Activated naive CD8-positive, alpha-beta T cell treated with anti-CD3 and anti-CD28 coated beads, Interleukin-2, amount 10 ng/mL, durations not matched to agents 7 days and 5 days (primary cell): ENCODE results near the gene DSEL. TPM values are rescaled to one million over a fixed set of nuclear protein-coding genes. Genes with fewer than 3 reads are reported as not detected.

Experiments used
- ATAC-seq: fragments of 150-1000 bp; cut with Tn5 transposase; one replicate; pipeline ENCODE4 v1.10.0; 2021; ENCODE audit warnings: low read depth, moderate library complexity
- POLR2A ChIA-PET: fragments of 350-600 bp; sonication (Branson Sonifier 250); formaldehyde crosslinking; loops from one replicate; lab custom pipeline; 2021; ENCODE audit warnings: antibody characterized with exemption; lab: Charles Lee
- DNase-seq: peaks from one replicate; pipeline ENCODE4 v3.0.0; 2021
- H3K27ac Mint-ChIP-seq: one replicate; pipeline ENCODE4 v1.8.0; 2022; ENCODE audit warnings: mild to moderate bottlenecking, mixed read lengths
- H3K27me3 Mint-ChIP-seq: one replicate; pipeline ENCODE4 v1.8.0; 2022; ENCODE audit warnings: mild to moderate bottlenecking, moderate library complexity, mixed read lengths
- H3K36me3 Mint-ChIP-seq: one replicate; pipeline ENCODE4 v1.8.0; 2021; ENCODE audit warnings: mild to moderate bottlenecking, mixed read lengths
- H3K4me1 Mint-ChIP-seq: one replicate; pipeline ENCODE4 v1.8.0; 2021; ENCODE audit warnings: mixed read lengths
- H3K4me3 Mint-ChIP-seq: one replicate; pipeline ENCODE4 v1.8.0; 2022; ENCODE audit warnings: mild to moderate bottlenecking, moderate library complexity, mixed read lengths
- H3K9me3 Mint-ChIP-seq: one replicate; pipeline ENCODE4 v1.8.0; 2021; ENCODE audit warnings: mixed read lengths
- total RNA-seq, 2 experiments: library from RNA; stranded (reverse); gene quantifications; one replicate each; pipeline ENCODE4 v1.2.3, GENCODE V29; 2021

The DSEL gene
- total RNA-seq, 2 experiments from 2014 or later, result 0.47 to 0.60 TPM

DNA sequence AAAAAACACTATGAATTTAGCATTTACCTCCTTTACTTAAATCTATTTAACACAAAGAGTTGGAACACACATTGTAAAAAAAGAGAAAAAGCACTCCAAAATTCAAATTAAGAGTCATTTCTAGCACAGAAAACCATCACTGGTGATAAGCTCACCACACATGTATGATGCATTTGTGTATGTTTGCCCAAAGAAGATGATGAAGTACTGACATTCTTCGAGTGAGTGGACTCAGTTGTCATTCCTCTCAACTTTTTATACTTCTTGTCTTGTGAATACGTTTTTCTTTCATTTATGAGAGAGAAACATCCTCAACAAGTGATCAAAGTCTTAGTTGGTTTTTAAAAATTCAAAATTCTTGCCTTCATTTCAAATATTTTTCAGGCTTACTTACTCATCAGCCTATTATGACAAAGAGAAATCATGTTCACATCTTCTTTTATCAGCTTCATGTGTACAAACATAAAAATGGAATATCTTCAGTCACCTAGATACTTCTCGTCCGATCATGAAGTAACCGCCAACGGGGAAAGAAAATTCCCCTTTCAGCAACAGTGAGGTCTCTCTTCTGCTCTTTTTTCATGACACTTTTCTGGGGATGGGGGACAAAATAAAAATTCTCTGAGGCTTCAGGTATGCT is 1.5 kb downstream of the DSEL start:
- DNase-seq (no peak), ATAC-seq (no peak)
- no peaks in the 10 kb centered on the region for H3K9me3 Mint-ChIP-seq
- H3K36me3 Mint-ChIP-seq, result no peaks in the 10 kb centered on the region
- H3K4me1 Mint-ChIP-seq, result peaks cover 13% of the 10 kb centered on the region
- no peak overlapping the region for H3K27ac Mint-ChIP-seq
- POLR2A ChIA-PET, result no interaction called here
- H3K4me3 Mint-ChIP-seq, result peak overlapping the region; percentile 96
- H3K27me3 Mint-ChIP-seq, result peaks cover 23% of the 10 kb centered on the region

DNA sequence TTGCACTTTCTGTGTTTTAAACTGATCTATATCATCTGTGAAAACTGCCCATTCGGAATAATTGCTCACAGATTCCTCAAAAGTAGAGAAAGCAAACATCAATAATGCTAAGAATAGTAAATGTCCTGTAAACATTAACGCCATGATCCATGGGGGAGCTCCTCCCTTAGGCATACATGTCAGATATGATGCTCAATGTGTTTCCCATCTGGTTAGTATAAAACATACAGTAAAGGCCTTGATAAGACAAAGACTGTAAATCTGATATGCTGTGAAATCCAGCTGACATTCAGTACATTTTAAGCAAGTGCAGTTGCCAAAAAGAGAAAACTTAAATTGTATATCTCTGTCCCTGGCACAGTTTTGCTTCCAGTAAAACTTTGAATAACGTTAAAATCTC is 2.1 kb downstream of the DSEL start:
- H3K27ac Mint-ChIP-seq, result no peak overlapping the region
- H3K4me1 Mint-ChIP-seq, result peaks cover 13% of the 10 kb centered on the region
- DNase-seq (no peak), ATAC-seq (no peak)
- POLR2A ChIA-PET, result no interaction called here
- H3K36me3 Mint-ChIP-seq, result no peaks in the 10 kb centered on the region
- H3K9me3 Mint-ChIP-seq, result no peaks in the 10 kb centered on the region
- no peak overlapping the region for H3K4me3 Mint-ChIP-seq
- H3K27me3 Mint-ChIP-seq, result peaks cover 21% of the 10 kb centered on the region

DNA sequence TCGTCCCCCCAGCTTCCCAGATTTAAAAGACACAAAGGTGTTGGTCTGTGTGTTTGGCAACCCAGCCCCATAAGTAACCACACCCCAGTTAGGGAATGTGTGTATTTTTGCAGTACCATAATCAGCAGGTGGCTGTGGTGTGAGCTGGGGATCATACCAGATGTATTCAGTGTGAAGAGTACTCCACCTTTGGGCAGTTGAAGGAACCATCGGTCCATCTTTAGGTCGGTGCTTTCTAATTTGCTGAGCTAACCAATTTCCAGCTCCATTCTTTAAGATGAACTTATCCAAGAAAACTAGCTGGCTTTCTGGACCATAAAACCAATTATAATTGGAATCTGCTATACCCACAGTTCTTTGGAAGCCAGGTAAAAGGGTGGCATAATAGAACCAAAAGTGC is 3.2 kb downstream of the DSEL start:
- Mint-ChIP-seq H3K9me3 (no peaks in the 10 kb centered on the region), H3K27me3 (peaks cover 18% of the 10 kb centered on the region), H3K36me3 (no peaks in the 10 kb centered on the region), H3K4me1 (peaks cover 13% of the 10 kb centered on the region), H3K4me3 (no peak overlapping the region), H3K27ac (no peak overlapping the region)
- ATAC-seq (no peak), DNase-seq (no peak)
- POLR2A ChIA-PET, result no interaction called here

DNA sequence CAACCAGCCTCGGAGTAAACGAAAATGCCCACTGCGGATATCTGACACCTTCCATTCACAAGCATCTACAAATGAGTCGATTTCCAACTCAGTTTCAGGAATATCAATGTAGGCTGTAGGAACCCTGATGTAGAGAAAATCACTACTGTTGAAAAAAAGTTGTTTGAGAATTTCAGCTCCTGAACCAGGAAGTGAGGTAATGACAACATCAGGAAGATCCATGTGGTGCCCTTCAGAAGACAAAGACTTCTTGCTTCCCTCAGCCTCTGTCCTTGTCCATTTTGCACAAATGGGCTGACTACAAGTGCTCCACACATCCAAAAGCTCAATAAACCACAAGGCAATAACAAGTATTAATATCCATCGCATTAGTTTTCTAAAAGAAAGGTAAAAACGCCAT is 4.7 kb downstream of the DSEL start:
- no peak for DNase-seq
- Mint-ChIP-seq H3K27me3 (peaks cover 10% of the 10 kb centered on the region), H3K4me1 (peaks cover 3% of the 10 kb centered on the region), H3K36me3 (no peaks in the 10 kb centered on the region), H3K4me3 (no peak overlapping the region), H3K9me3 (no peaks in the 10 kb centered on the region), H3K27ac (no peak overlapping the region)
- no peak for ATAC-seq
- POLR2A ChIA-PET, result no interaction called here

DNA sequence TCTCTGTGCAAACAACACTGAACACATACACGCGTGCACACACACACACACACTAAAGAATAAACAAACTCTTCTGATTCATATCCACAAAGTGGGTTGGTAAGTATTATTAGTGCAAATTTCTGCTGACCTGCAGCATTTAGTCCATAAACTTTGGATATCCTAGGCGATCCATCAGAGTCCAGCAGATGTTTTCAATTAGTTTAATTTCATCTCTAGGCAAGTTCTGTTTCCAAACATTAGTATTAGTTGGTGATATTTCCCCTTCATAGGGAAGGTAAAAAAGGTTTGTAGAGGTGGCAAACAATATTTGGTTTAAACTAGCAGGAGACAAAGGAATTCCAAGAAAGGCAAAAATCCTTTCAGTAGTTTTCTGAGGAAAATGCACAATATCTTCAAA is 5.7 kb downstream of the DSEL start:
- H3K27ac Mint-ChIP-seq, result no peak overlapping the region
- no peak for DNase-seq
- peaks cover 1% of the 10 kb centered on the region for H3K9me3 Mint-ChIP-seq
- no peaks in the 10 kb centered on the region for H3K36me3 Mint-ChIP-seq
- POLR2A ChIA-PET, result no interaction called here
- H3K27me3 Mint-ChIP-seq, result peaks cover 7% of the 10 kb centered on the region
- ATAC-seq, result no peak
- H3K4me1 Mint-ChIP-seq, result peaks cover 3% of the 10 kb centered on the region
- no peak overlapping the region for H3K4me3 Mint-ChIP-seq

DNA sequence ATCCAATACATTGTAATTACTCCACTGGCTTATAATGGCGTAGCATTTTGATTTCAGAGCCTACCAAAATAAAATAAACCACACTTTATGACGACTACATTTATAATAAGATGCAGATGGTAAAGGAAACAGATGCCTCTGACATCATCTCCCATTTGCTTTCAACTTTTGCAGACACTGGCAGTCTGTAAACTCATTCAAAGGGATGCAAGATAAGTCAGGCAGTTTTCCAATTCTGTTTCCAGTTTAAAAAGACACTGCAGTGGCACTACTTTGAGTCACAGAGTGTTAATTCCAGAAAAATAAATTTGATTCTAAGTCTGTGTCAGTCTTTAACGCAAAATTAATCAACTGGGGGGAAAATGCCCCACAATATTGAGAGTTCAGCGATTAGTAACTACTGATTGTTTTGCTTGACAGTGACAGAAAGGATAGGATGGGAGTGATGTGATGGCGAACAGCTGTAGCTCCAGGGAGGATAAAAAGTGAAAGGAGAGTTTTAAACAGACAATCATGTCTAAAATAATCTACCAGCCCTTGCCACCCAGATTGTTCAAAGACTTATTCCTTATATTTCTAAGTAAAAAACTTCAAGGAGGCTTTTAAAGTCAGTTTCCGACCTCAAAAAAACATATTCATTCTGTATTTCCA is 6.7 kb downstream of the DSEL start:
- H3K9me3 Mint-ChIP-seq, result peaks cover 1% of the 10 kb centered on the region
- ATAC-seq (no peak), DNase-seq (no peak)
- no peak overlapping the region for H3K4me3 Mint-ChIP-seq
- H3K36me3 Mint-ChIP-seq, result no peaks in the 10 kb centered on the region
- no peak overlapping the region for H3K27ac Mint-ChIP-seq
- H3K27me3 Mint-ChIP-seq, result peaks cover 2% of the 10 kb centered on the region
- POLR2A ChIA-PET, result no interaction called here
- H3K4me1 Mint-ChIP-seq, result no peaks in the 10 kb centered on the region

DNA sequence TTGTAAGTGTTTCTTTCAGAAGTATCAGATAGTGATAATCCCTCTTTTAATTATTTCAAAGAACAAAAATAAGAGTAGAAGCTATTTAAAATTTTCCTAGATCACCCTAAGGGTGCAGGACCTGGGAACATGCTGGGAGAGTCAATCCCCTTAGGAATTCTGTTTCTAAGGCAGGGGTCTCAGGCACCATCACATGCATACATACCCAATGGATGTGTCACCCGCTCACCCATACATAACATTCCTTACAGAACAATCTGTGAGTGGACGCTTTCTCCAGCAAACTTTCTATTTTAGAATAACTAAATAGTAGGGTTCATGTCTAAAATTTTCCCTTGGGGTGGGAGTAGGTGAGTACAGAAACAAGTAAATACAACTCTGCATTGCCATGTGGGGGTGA is 8.4 kb downstream of the DSEL start:
- H3K4me1 Mint-ChIP-seq, result no peaks in the 10 kb centered on the region
- no peak overlapping the region for H3K27ac Mint-ChIP-seq
- peaks cover 3% of the 10 kb centered on the region for H3K27me3 Mint-ChIP-seq
- DNase-seq (no peak), ATAC-seq (no peak)
- H3K9me3 Mint-ChIP-seq, result peaks cover 1% of the 10 kb centered on the region
- POLR2A ChIA-PET, result no interaction called here
- H3K36me3 Mint-ChIP-seq, result no peaks in the 10 kb centered on the region
- H3K4me3 Mint-ChIP-seq, result no peak overlapping the region

DNA sequence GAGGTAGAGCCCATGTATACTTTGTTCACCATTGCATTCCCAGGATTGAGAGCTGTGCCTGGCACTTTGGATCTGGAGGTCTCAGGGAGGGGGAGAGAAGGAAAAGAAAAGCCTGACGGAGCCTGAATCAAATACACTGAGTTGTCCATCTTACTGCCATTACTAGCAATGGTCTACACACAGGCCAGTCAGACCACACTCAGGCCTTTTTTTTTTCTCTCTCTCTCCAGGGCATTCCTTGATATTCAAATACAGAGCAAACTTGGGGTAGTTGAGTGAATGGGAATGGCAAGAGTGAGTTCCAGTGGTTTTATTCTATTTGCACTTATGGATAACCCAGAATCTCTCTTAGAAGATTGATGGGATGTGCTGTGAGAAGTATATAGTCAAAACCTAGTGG is 11.8 kb downstream of the DSEL start:
- DNase-seq, result no peak
- H3K36me3 Mint-ChIP-seq, result no peaks in the 10 kb centered on the region
- peaks cover 3% of the 10 kb centered on the region for H3K27me3 Mint-ChIP-seq
- H3K9me3 Mint-ChIP-seq, result peaks cover 1% of the 10 kb centered on the region
- no peaks in the 10 kb centered on the region for H3K4me1 Mint-ChIP-seq
- H3K27ac Mint-ChIP-seq, result no peak overlapping the region
- POLR2A ChIA-PET, result no interaction called here
- H3K4me3 Mint-ChIP-seq, result no peak overlapping the region
- no peak for ATAC-seq

DNA sequence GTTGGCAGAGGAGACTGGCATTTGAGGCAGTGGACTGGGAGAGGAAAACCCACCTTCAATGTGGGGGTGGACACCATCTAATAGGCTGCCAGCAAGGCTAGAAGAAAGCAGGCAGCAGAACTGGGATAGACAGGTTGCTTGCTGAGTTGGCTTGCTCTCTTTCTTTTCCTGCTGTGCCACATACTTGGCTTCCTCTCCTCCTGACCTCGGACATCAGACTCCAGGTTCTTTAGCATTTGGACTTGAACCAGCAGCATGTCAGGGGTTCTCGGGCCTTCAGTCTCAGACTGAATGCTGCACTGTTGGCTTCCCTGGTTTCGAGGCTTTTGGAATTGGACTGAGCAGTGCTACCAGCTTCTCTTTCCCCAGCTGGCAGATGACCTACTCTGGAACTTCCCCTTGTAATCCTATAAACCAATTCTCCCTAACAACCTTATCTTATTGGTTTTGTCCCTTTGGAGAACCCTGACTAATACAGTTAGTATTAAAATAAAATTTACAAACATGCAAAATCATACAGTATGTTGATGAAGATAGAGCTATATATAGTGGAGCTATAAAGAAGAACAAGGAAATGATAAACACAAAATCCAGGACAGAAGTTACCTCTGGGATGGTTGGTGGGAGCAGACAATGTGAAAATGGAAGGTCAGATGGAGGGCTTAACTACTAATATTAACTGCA is 15.9 kb downstream of the DSEL start:
- peaks cover 3% of the 10 kb centered on the region for H3K9me3 Mint-ChIP-seq
- no peaks in the 10 kb centered on the region for H3K36me3 Mint-ChIP-seq
- H3K27me3 Mint-ChIP-seq, result peaks cover 3% of the 10 kb centered on the region
- POLR2A ChIA-PET, result no interaction called here
- no peak overlapping the region for H3K4me3 Mint-ChIP-seq
- ATAC-seq, result no peak
- H3K27ac Mint-ChIP-seq, result no peak overlapping the region
- DNase-seq, result no peak
- H3K4me1 Mint-ChIP-seq, result no peaks in the 10 kb centered on the region

DNA sequence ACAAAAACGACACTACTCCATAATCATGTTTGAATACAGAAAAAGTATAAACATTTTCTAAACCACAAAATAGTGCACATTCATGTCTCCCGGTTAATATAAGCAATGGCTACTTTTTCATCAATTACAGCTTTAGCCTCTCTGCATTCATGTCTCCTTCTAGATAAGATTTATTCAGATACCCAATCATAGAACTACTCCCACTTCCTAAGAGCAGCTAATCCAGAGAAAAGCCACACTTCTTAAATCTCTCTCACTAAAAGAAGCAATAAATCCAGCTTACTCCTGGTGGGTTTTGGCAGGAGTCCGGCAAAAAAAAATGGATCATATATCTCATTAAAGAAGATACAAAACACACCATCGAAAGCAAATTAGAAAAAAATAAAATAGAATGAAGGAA is 20.1 kb downstream of the DSEL start:
- no peaks in the 10 kb centered on the region for H3K36me3 Mint-ChIP-seq
- ATAC-seq (no peak), DNase-seq (no peak)
- no peaks in the 10 kb centered on the region for H3K4me1 Mint-ChIP-seq
- H3K9me3 Mint-ChIP-seq, result peaks cover 3% of the 10 kb centered on the region
- H3K27ac Mint-ChIP-seq, result no peak overlapping the region
- no peaks in the 10 kb centered on the region for H3K27me3 Mint-ChIP-seq
- POLR2A ChIA-PET, result no interaction called here
- no peak overlapping the region for H3K4me3 Mint-ChIP-seq

DNA sequence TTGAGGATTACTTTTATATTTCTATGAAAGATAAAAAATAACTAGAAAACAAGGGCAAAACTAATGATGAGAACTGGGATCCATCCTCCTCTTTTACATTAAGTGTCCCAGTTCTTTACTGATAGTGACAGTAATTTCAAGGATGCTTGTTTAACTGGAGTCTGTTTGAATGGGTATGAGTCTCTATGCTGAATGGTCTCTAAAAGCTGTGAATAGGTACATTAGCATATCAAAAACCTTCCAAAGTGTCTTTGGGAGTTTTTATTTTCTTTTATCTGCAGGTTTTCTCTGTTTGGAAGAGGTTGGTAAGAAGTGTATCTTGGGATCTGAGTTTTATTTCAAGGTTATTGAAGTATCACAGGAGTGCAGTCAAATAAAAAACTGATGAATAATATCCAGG is 30.0 kb downstream of the DSEL start:
- ATAC-seq (no peak), DNase-seq (no peak)
- Mint-ChIP-seq H3K4me3 (no peak overlapping the region), H3K9me3 (no peaks in the 10 kb centered on the region), H3K27ac (no peak overlapping the region), H3K36me3 (no peaks in the 10 kb centered on the region), H3K27me3 (no peaks in the 10 kb centered on the region), H3K4me1 (no peaks in the 10 kb centered on the region)
- POLR2A ChIA-PET, result no interaction called here

DNA sequence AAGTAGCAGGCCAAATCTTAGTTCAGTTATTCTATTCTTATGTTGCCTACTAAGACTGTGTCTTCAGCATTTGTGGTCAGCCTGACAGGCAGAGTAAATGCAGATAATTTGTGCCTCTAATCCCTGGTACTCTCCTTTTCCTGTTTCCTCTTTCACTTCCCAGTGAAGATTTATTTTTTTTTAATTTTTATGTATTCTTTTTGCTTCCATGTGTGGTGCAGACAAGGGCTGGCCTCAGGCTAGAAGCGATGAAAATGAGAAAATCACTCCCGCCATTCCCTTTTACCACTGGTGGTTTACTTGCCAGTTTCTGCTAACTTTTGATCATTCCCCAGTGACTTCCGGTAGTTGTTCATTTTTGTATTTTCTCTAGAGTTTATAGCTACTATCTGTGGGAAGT is 30.9 kb downstream of the DSEL start:
- H3K27me3 Mint-ChIP-seq, result no peaks in the 10 kb centered on the region
- no peaks in the 10 kb centered on the region for H3K9me3 Mint-ChIP-seq
- H3K36me3 Mint-ChIP-seq, result no peaks in the 10 kb centered on the region
- POLR2A ChIA-PET, result no interaction called here
- H3K4me1 Mint-ChIP-seq, result no peaks in the 10 kb centered on the region
- ATAC-seq (no peak), DNase-seq (no peak)
- H3K27ac Mint-ChIP-seq, result no peak overlapping the region
- H3K4me3 Mint-ChIP-seq, result no peak overlapping the region

DNA sequence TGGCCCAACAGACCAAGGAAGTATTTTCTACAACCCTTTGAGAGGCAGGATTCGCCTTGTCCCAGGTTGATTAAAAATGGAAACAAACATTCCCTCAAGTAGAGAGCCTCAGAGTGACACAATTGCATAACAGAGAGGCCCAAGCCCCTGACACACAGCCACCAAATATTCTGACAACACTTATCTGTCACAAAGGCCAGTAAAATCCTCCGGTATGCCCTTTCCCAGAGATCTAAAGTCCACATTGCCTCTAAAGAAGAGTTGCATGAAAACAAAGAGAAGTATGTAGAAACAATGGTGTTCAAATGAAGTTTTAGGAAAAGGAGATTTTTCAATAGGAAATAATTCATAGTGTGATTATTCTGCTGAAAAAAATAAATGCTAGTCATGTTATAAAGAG is 32.1 kb downstream of the DSEL start:
- no peak for ATAC-seq
- Mint-ChIP-seq H3K9me3 (no peaks in the 10 kb centered on the region), H3K4me1 (no peaks in the 10 kb centered on the region), H3K27me3 (no peaks in the 10 kb centered on the region), H3K27ac (no peak overlapping the region), H3K4me3 (no peak overlapping the region), H3K36me3 (no peaks in the 10 kb centered on the region)
- DNase-seq, result no peak
- POLR2A ChIA-PET, result no interaction called here

DNA sequence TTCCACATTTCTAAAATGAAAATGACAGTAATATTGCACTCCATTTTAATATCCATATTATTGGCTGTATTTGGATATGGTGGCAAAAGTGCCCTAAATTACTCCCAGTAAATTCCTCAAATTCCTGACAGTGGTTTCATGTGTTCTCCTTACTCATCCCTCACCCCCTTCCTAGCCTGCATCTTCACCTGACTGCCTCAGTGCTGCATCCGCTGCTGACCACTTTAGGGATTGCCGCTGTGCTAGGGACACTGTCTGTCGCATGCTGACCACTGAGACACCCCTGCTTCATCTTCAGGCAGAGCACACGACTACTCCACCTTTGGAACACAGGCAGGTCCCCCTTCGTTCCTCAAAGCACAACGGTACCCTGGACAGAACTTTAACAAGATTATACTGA is 32.6 kb downstream of the DSEL start:
- Mint-ChIP-seq H3K27ac (no peak overlapping the region), H3K4me1 (no peaks in the 10 kb centered on the region), H3K36me3 (no peaks in the 10 kb centered on the region), H3K27me3 (no peaks in the 10 kb centered on the region), H3K4me3 (no peak overlapping the region), H3K9me3 (no peaks in the 10 kb centered on the region)
- DNase-seq (no peak), ATAC-seq (no peak)
- POLR2A ChIA-PET, result no interaction called here
